WI38 (cell line): Measurements from ENCODE around the gene SMIM14.
"Not testable (repeated sequence)": the region's sequence is repeated elsewhere in the genome, so short reads cannot be mapped to it uniquely, and the experiment has no call there.

Experiments
- H3K4me3 ChIP-seq: 2 replicates; pipeline ENCODE4 v1.5.1; 2011; ENCODE audit warnings: low read depth, mild to moderate bottlenecking, control low read depth, low read length
- TF ChIP-seq, protein P1 (sequence below): IDR thresholded peaks from 2 replicates; pipeline ENCODE4 v1.5.1; 2012; ENCODE audit warnings: low read depth, mild to moderate bottlenecking, control low read depth, low read length

Gene SMIM14

DNA sequence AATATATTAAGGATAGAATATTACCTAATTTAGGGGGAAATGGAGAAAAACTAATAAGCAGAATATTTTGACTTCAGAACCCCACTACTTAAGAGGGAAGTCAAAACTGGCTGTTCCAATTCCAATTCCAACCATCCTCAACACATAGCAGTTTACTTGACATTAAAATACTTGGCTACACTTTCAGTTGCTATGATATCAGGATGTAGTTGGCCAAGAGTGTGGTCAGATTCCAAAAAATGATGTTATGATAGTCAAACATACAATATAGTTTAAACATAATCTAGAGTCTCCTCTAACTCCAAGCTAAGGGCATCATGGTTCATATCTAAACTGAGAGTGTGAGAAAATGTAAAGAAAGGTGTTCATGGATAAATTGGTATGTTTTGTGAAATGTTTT, 16.5 kb upstream of the SMIM14 start:
- TF ChIP-seq, protein P1, sequence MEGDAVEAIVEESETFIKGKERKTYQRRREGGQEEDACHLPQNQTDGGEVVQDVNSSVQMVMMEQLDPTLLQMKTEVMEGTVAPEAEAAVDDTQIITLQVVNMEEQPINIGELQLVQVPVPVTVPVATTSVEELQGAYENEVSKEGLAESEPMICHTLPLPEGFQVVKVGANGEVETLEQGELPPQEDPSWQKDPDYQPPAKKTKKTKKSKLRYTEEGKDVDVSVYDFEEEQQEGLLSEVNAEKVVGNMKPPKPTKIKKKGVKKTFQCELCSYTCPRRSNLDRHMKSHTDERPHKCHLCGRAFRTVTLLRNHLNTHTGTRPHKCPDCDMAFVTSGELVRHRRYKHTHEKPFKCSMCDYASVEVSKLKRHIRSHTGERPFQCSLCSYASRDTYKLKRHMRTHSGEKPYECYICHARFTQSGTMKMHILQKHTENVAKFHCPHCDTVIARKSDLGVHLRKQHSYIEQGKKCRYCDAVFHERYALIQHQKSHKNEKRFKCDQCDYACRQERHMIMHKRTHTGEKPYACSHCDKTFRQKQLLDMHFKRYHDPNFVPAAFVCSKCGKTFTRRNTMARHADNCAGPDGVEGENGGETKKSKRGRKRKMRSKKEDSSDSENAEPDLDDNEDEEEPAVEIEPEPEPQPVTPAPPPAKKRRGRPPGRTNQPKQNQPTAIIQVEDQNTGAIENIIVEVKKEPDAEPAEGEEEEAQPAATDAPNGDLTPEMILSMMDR = no peak
- H3K4me3 ChIP-seq = no peak overlapping the region

GRCh38 chr4:39651586-39651985, 12.9 kb upstream of the SMIM14 start:
- not testable (repeated sequence) for H3K4me3 ChIP-seq

GRCh38 chr4:39649639-39650265, 11.1 kb upstream of the SMIM14 start:
- TF ChIP-seq, protein P1 = no peak

GRCh38 chr4:39648827-39649558, 10.3 kb upstream of the SMIM14 start:
- TF ChIP-seq, protein P1 = no peak

More at GRCh38 chr4:39649639-39650265, 11.1 kb upstream of the SMIM14 start:
- H3K4me3 ChIP-seq = no peak overlapping the region

GRCh38 chr4:39648213-39648612, 9.5 kb upstream of the SMIM14 start:
- TF ChIP-seq, protein P1 = no peak

More at GRCh38 chr4:39648827-39649558, 10.3 kb upstream of the SMIM14 start:
- H3K4me3 ChIP-seq = no peak overlapping the region

DNA sequence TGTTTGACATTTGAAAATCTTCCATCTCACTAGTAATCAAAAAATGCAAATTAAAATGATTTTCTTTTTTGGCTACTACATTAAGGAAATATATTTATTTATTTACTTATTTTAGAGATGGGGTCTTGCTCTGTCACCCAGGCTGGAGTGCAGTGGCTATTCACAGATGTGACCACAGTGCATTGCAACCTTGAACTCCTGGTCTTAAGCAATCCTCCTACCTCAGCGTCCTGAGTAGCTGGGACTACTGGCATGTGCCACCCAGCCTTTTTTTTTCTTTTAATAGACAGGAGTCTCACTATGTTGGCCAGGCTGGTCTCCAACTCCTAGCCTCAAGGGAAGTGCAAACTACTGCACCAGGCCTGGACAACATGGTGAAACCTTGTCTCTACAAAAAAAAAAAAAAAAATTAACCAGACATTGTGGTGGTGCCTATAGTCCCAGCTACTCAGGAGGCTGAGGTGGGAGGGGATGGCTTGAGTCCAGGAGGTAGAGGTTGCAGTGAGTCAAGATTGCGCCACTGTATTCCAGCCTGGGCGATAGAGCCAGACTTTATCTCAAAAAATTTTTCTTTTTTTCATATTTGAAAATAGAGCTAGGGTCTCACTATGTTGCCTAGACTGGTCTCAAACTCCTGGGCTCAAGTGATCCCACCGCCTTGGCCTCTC, 4.4 kb upstream of the SMIM14 start:
- TF ChIP-seq, protein P1 = no peak
- no peak overlapping the region for H3K4me3 ChIP-seq

More at GRCh38 chr4:39648213-39648612, 9.5 kb upstream of the SMIM14 start:
- H3K4me3 ChIP-seq = no peak overlapping the region

GRCh38 chr4:39641451-39641850, 2.8 kb upstream of the SMIM14 start:
- no peak overlapping the region for H3K4me3 ChIP-seq
- TF ChIP-seq, protein P1 = no peak
